ENCODE measurements around the gene C14orf119. TPM values are rescaled to one million over a fixed set of nuclear protein-coding genes. Genes with fewer than 3 reads are reported as not detected.

The C14orf119 gene
- total RNA-seq = 10 to 100 TPM; 21.3 to 37.1 (median 28.9) TPM

- no peaks in the 10 kb centered on the region for H3K27me3 ChIP-seq
- peak within 1 kb of the TSS; percentile 69 to 94 (median 92) for H3K4me3 ChIP-seq (replicated peaks in 1 of 3)
- H3K27ac ChIP-seq = peak within 1 kb of the TSS; percentile 91 to 99 (median 98)
- H3K9me3 ChIP-seq = no peaks in the 10 kb centered on the region
- peaks cover 34 to 51% of the 10 kb centered on the region in 2 donors for H3K4me1 ChIP-seq
- 1% methylated on average over 43 to 46 of the region's 46 CpGs for WGBS, 2 donors
- peak; percentile 99 to 100 for DNase-seq
- intact Hi-C loops (cut with DNase I) = no loop called here
- peaks cover 9 to 24% of the 10 kb centered on the region in 2 donors for H3K36me3 ChIP-seq
- TF ChIP-seq CTCF (IDR thresholded peaks at IDR 0.05) = no peak
- peak in 1 of 2 donors; percentile 73 for TF ChIP-seq POLR2A (IDR thresholded peaks at IDR 0.05)
Measured at GRCh38 chr14:23095196-23096108, at the start of gene C14orf119. C14orf119 (plus strand) TSS chr14:23095505; CDS start chr14:23097659, 2,154 bp downstream.

GRCh38 chr14:23047034-23047634, 48.2 kb upstream of the C14orf119 start:
- intact Hi-C loops (cut with DNase I) = no loop called here
- no peaks in the 10 kb centered on the region for H3K4me1 ChIP-seq
- WGBS, 2 donors = 79 to 82% methylated on average over 6 of the region's 6 CpGs
- peak overlapping the region in 1 of 3 donors; percentile 38 for H3K27ac ChIP-seq
- no peaks in the 10 kb centered on the region for H3K9me3 ChIP-seq
- no peak for DNase-seq
- no peaks in the 10 kb centered on the region for H3K36me3 ChIP-seq
- TF ChIP-seq CTCF (IDR thresholded peaks at IDR 0.05) (no peak), POLR2A (IDR thresholded peaks at IDR 0.05) (no peak)
- no peaks in the 10 kb centered on the region for H3K27me3 ChIP-seq
- H3K4me3 ChIP-seq (replicated peaks in 1 of 3) = no peak overlapping the region

DNA sequence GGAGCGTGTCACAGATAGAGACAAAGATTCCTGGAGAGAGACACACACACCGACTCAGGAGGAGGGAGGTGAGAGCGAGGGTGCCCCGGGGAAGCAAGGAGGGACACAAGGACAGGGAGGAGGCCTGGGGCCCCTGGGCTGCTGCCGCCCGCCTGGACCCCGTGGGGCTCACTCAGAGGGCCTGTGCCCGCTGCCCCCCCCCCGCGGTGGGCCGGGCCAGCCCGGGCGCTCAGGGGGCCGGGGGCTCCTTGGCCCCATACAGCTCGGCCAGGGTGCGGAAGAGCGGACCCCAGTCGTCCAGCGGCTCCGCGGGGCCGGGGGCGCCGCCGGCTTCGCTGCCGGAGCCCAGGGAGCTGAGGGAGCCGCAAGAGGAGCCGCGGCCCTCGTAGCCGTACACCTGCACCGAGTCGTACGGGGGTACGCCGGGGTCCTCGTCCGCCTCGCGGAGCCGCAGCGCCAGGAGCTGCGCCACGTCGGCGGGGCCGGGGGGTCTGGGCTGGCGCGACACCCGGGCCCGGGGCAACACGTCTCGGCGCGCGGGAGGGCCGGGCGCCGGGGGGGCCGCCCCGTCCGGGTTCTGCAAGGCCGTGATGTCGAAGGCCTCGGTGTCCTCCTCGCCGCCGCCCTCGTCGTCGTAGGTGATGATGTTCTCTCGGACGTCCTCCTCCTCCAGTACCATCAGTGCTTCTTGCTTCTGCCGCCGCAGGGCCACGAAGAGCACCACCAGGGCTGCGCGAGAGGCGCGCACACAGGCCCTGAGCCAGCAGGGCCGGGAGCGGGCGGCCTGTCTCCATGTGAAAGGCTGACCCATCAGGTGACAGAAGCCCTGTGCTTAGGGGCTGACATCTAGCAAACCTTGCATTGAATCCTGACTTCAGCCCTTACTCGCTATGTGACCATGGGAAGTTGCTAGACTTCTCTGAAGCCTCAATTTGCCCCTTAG, 47.3 kb upstream of the C14orf119 start:
- Histone ChIP-seq H3K4me3 (replicated peaks in 1 of 3) (no peak overlapping the region), H3K4me1 (no peaks in the 10 kb centered on the region), H3K36me3 (no peaks in the 10 kb centered on the region), H3K27me3 (no peaks in the 10 kb centered on the region), H3K27ac (no peak overlapping the region), H3K9me3 (no peaks in the 10 kb centered on the region)
- intact Hi-C loops (cut with DNase I) = no loop called here
- DNase-seq = no peak
- 81 to 86% methylated on average over 14 to 20 of the region's 85 CpGs for WGBS, 2 donors
- TF ChIP-seq CTCF (IDR thresholded peaks at IDR 0.05) (no peak), POLR2A (IDR thresholded peaks at IDR 0.05) (no peak)

- Histone ChIP-seq H3K36me3 (no peaks in the 10 kb centered on the region), H3K4me3 (replicated peaks in 1 of 3) (no peak overlapping the region), H3K4me1 (no peaks in the 10 kb centered on the region), H3K27ac (no peak overlapping the region), H3K27me3 (no peaks in the 10 kb centered on the region), H3K9me3 (no peaks in the 10 kb centered on the region)
- intact Hi-C loops (cut with DNase I) = no loop called here
- TF ChIP-seq CTCF (IDR thresholded peaks at IDR 0.05) = no peak
- no peak for TF ChIP-seq POLR2A (IDR thresholded peaks at IDR 0.05)
- DNase-seq = no peak
- WGBS, 2 donors = 96 to 100% methylated on average over 5 to 9 of the region's 9 CpGs
Measured at GRCh38 chr14:23049011-23049410, 46.3 kb upstream of the C14orf119 start.

All from thyroid gland (tissue), 4 donors.